Right lobe of liver (tissue), 6 donors: ENCODE measurements around the gene MRPS11. TPM values are rescaled to one million over a fixed set of nuclear protein-coding genes. Genes with fewer than 3 reads are reported as not detected.

Experiments used
- ATAC-seq, 4 donors: fragments of 200-7000 bp; cut with Tn5 transposase; one replicate each; pipeline ENCODE4 v1.9.1; 2020; ENCODE audit warnings: mild to moderate bottlenecking in 4 of 4, moderate library complexity in 4 of 4
- DNase-seq, 3 donors: peaks; one replicate each; pipeline ENCODE4 v3.0.0-alpha.2; 2020
- H3K27ac ChIP-seq, 3 donors: fragments of 200-600 bp; one replicate each; pipeline ENCODE4 v1.8.0; 2022
- H3K27me3 ChIP-seq, 2 donors: fragments of 200-600 bp; one replicate each; pipeline ENCODE4 v1.8.0; 2022
- H3K36me3 ChIP-seq, 4 donors: fragments of 200-600 bp; sonication (generic) in 1 of 4; one replicate each; pipeline versions ENCODE4 v1.5.1 to v1.8.0; 2017 to 2022; ENCODE audit warnings: control low read depth in 1 of 4
- H3K4me1 ChIP-seq, 4 donors: fragments of 200-600 bp; sonication (generic) in 1 of 4; one replicate each; pipeline versions ENCODE4 v1.5.1 to v1.8.0; 2017 to 2022; ENCODE audit warnings: control low read depth in 1 of 4
- H3K4me3 ChIP-seq, 3 donors: fragments of 200-600 bp; one replicate each; pipeline ENCODE4 v1.8.0; 2022
- H3K9me3 ChIP-seq, 4 donors: fragments of 200-600 bp; sonication (generic) in 1 of 4; one replicate each; pipeline versions ENCODE4 v1.5.1 to v1.8.0; 2017 to 2022; ENCODE audit warnings: control low read depth in 1 of 4
- POLR2A ChIP-seq: fragments of 450-650 bp; IDR thresholded peaks from one replicate; pipeline ENCODE4 v1.6.1; 2017; ENCODE audit warnings: antibody characterized with exemption, mild to moderate bottlenecking
- WGBS: methylation state at CpG from one replicate; pipeline ENCODE4 v1.1.6; 2018; ENCODE audit warnings: low coverage, low lambda C conversion rate; ENCODE audit not compliant: insufficient coverage; ENCODE audit errors: missing lambda C conversion rate; 5-methylcytosine and 5-hydroxymethylcytosine counted together
- intact Hi-C, 2 donors: fragments of 100-400 bp; cut with DNase I; formaldehyde crosslinking; loops; one replicate each; pipeline versions ENCODE4 v1.11.2 to v1.14.1; 2022
- total RNA-seq, 6 experiments: library from RNA; depleted of rRNA in 2 of 6; stranded (reverse); fragments of >200 nt in 2 of 6; fragmentation: NEBNext Ultra II Directional in 3 of 6; extraction: Animal tissue kit (Norgen Biotek cat#: 25700) in 3 of 6; gene quantifications; one replicate each; pipeline versions ENCODE4 v1.1.0 to v1.2.4, GENCODE V29; 2016 to 2023
- TF ChIP-seq, protein P1 (sequence below), 4 donors: fragments of 200-600 bp in 3 of 4; fragments of 450-650 bp in 1 of 4; IDR thresholded peaks; one replicate each; pipeline versions ENCODE4 v1.5.1 to v1.8.0; 2016 to 2022; ENCODE audit warnings: antibody characterized with exemption in 4 of 4, mild to moderate bottlenecking in 2 of 4
- donor health status: DM: no; HTN: yes; CAD: no.
- donor health status: DM: no; HTN: no; CAD: no.
- donor health status: DM: no; HTN: no; CAD: no.
- donor health status: DM: no; HTN: yes; CAD: no.
- donor health status: DM: no; HTN: yes; CAD: no.

The MRPS11 gene
- total RNA-seq, 6 experiments from 2014 or later: 25.4 to 38.0 (median 32.7) TPM

DNA sequence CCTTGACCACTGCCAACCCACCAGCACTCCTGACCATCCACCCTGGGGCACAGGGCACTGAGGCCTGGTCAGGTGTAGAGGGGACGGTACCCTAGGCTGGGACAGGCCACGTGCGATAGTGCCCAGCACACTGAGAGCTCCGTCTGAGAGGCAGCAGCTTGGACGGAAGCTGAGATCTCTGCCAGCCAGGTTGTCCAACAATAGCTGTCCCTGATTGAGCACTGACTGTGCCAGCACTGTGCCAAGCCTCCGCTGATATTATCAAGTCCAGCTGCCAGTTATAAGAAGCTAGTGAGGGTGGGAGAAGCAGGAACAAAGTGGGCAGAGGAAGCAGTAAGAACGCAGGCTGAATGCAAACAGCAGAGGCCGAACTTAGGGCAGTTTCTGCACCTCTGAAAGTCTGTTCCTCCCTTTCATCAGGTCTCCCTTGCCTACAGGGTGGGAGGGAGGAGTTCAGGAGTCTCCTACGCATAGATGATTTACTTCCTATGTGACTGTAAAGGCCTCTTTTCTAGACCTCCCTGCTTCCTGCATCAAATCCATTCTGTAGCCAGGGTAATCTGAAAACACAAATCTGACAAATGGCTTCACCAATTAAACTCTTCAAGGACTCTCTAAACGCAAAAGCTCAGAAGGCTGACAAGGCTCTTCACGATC lies 29.7 kb downstream of the MRPS11 start:
- Histone ChIP-seq H3K9me3 (no peaks in the 10 kb centered on the region), H3K4me3 (no peak overlapping the region), H3K36me3 (no peaks in the 10 kb centered on the region), H3K27ac (no peak overlapping the region), H3K27me3 (no peaks in the 10 kb centered on the region), H3K4me1 (no peaks in the 10 kb centered on the region)
- WGBS: 92% methylated on average over 3 of the region's 11 CpGs
- no peak for DNase-seq
- no peak for TF ChIP-seq POLR2A
- TF ChIP-seq, protein P1, sequence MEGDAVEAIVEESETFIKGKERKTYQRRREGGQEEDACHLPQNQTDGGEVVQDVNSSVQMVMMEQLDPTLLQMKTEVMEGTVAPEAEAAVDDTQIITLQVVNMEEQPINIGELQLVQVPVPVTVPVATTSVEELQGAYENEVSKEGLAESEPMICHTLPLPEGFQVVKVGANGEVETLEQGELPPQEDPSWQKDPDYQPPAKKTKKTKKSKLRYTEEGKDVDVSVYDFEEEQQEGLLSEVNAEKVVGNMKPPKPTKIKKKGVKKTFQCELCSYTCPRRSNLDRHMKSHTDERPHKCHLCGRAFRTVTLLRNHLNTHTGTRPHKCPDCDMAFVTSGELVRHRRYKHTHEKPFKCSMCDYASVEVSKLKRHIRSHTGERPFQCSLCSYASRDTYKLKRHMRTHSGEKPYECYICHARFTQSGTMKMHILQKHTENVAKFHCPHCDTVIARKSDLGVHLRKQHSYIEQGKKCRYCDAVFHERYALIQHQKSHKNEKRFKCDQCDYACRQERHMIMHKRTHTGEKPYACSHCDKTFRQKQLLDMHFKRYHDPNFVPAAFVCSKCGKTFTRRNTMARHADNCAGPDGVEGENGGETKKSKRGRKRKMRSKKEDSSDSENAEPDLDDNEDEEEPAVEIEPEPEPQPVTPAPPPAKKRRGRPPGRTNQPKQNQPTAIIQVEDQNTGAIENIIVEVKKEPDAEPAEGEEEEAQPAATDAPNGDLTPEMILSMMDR (IDR thresholded peaks at IDR 0.05): no peak
- ATAC-seq: no peak
- intact Hi-C loops: loop anchor here in 1 of 2 donors (10.0 kb wide), 1 partner anchor 118 kb away; no protein-coding TSS in a partner anchor

DNA sequence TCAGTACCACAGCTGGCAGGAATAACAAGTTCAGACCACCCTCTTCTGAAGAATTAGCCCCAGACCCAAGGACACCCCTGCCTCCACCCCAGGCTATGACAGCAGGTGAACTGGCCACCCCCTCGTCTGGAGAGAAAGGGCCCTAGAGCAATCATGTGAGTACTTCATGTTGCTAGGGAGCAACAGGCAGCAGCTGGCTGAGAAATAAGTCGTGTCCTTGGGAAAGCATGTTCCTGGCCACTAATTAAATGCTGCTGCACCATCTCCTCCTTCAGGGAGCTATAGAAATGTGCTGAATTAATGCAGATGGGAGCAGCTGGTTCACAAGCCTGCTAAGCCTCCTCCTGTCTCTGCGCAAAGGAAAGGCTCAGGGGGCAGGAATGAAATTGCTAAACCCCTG lies 31.5 kb downstream of the MRPS11 start:
- intact Hi-C loops: loop anchor here in 1 of 2 donors (10.0 kb wide), 1 partner anchor 116 kb away; no protein-coding TSS in a partner anchor

DNA sequence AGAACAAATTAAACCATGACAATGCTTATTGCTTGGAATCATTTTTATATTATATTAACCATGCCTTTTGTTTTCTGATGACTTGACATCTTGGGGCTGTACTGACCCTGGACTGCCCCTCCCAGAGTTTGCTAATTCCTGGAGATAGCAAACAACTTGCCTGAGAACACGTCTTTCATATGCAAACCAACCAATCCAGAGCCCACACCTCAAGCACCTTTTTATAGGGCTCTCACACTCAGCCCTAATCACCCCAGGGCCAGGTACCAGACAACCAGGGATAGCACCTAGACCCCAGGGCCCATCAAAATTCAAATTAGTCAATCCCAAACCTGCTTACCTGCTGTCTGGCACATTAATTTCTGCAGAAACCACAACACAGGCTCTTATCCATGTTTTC lies 36.9 kb downstream of the MRPS11 start:
- H3K27me3 ChIP-seq: no peaks in the 10 kb centered on the region
- whole genome bisulfite sequencing: 80% methylated on average over 1 of the region's 1 CpG
- no peaks in the 10 kb centered on the region for H3K4me1 ChIP-seq
- intact Hi-C loops: no loop called here
- DNase-seq (no peak), ATAC-seq (no peak)
- H3K36me3 ChIP-seq: no peaks in the 10 kb centered on the region
- TF ChIP-seq, protein P1 (IDR thresholded peaks at IDR 0.05): no peak
- TF ChIP-seq POLR2A: no peak
- no peak overlapping the region for H3K27ac ChIP-seq
- no peak overlapping the region for H3K4me3 ChIP-seq
- H3K9me3 ChIP-seq: no peaks in the 10 kb centered on the region

More for the DNA sequence above, 31.5 kb downstream of the MRPS11 start:
- no peaks in the 10 kb centered on the region for H3K9me3 ChIP-seq
- no peaks in the 10 kb centered on the region for H3K4me1 ChIP-seq
- WGBS: no CpG with 5 or more reads among the region's 3 CpGs
- TF ChIP-seq, protein P1 (IDR thresholded peaks at IDR 0.05): no peak
- TF ChIP-seq POLR2A: no peak
- H3K27me3 ChIP-seq: no peaks in the 10 kb centered on the region
- ATAC-seq: no peak
- H3K36me3 ChIP-seq: no peaks in the 10 kb centered on the region
- H3K4me3 ChIP-seq: no peak overlapping the region
- no peak for DNase-seq
- H3K27ac ChIP-seq: no peak overlapping the region

DNA sequence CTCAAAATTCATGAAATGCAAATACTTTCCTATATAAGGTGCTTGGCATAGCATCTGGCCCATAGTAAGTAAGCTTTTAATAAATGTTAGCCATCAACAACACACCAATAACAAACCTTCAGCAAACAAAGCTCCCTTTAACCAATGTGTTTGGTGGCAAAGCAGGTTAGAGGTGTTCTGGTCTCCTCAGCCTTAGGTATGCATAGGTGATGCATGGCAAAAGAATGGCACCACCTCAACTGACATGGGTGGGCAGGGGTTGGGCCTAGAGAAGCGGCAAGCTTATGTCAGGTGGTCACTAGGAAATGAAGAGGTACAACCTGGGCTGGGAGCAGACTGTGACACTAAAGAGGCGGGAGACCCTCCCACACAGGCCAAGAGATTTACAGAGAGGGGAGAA lies 38.2 kb downstream of the MRPS11 start:
- TF ChIP-seq, protein P1 (IDR thresholded peaks at IDR 0.05): no peak
- no peak for TF ChIP-seq POLR2A
- Histone ChIP-seq H3K27ac (no peak overlapping the region), H3K36me3 (no peaks in the 10 kb centered on the region), H3K4me3 (no peak overlapping the region), H3K9me3 (no peaks in the 10 kb centered on the region), H3K4me1 (no peaks in the 10 kb centered on the region), H3K27me3 (no peaks in the 10 kb centered on the region)
- 100% methylated on average over 1 of the region's 2 CpGs for WGBS
- no peak for ATAC-seq
- DNase-seq: no peak
- intact Hi-C loops: no loop called here
